OCI-LY7 (cell line): ENCODE results near the gene SMPD4. TPM values are rescaled to one million over a fixed set of nuclear protein-coding genes. Genes with fewer than 3 reads are reported as not detected.
"Not testable (repeated sequence)": the region's sequence is repeated elsewhere in the genome, so short reads cannot be mapped to it uniquely, and the experiment has no call there.

Experiments
- BruUV-seq: library from RNA; stranded (reverse); fragments of 400-500 nt; replicated peaks from 2 replicates; lab custom pipeline; 2021; lab: Mats Ljungman, UMichigan
- CTCF ChIA-PET: fragments of 300-600 bp; sonication (Branson Sonifier 250); formaldehyde crosslinking; loops from one replicate; lab custom pipeline; 2022; ENCODE audit warnings: antibody characterized with exemption; ENCODE audit not compliant: unreplicated experiment; lab: Charles Lee
- POLR2A ChIA-PET: fragments of 300-600 bp; sonication (Branson Sonifier 250); formaldehyde crosslinking; loops from one replicate; lab custom pipeline; 2022; ENCODE audit warnings: antibody characterized with exemption; lab: Charles Lee
- DNase-seq: peaks from one replicate; pipeline ENCODE4 v3.0.0-alpha.2; 2015; ENCODE audit warnings: low spot score
- H2AFZ ChIP-seq: fragments of 200-600 bp; sonication (generic), shearing (Covaris generic); 2 replicates; pipeline ENCODE4 v1.6.1; 2014; ENCODE audit warnings: mild to moderate bottlenecking, antibody characterized with exemption, low read length, moderate library complexity
- H3K27ac ChIP-seq: fragments of 200-600 bp; sonication (generic); 2 replicates; pipeline ENCODE4 v1.5.1; 2014; ENCODE audit warnings: mixed run types, low read depth, mild to moderate bottlenecking, moderate library complexity, low read length, inconsistent platforms; ENCODE audit not compliant: poor library complexity, severe bottlenecking
- H3K36me3 ChIP-seq: fragments of 200-600 bp; sonication (generic); 2 replicates; pipeline ENCODE4 v1.6.1; 2014; ENCODE audit warnings: mild to moderate bottlenecking, antibody characterized with exemption, low read length, moderate library complexity, mixed read lengths; ENCODE audit not compliant: insufficient read depth
- H3K4me1 ChIP-seq: fragments of 200-600 bp; sonication (generic); 2 replicates; pipeline ENCODE4 v1.5.1; 2014; ENCODE audit warnings: mild to moderate bottlenecking, low read length; ENCODE audit not compliant: insufficient read depth, poor library complexity, severe bottlenecking
- H3K4me2 ChIP-seq: fragments of 200-600 bp; sonication (generic); 2 replicates; pipeline ENCODE4 v1.6.1; 2014; ENCODE audit warnings: mild to moderate bottlenecking, low read length
- H3K4me3 ChIP-seq: fragments of 200-600 bp; sonication (generic); 2 replicates; pipeline ENCODE4 v1.5.1; 2014; ENCODE audit warnings: mild to moderate bottlenecking, low read depth, low read length; ENCODE audit not compliant: poor library complexity, severe bottlenecking
- H3K79me2 ChIP-seq: fragments of 200-600 bp; sonication (generic); 2 replicates; pipeline ENCODE4 v1.6.1; 2016; ENCODE audit warnings: low read depth, mild to moderate bottlenecking, low read length, moderate library complexity, mixed read lengths; ENCODE audit not compliant: insufficient read depth
- H3K9me2 ChIP-seq: fragments of 200-600 bp; sonication (generic); 2 replicates; pipeline ENCODE4 v1.6.1; 2016; ENCODE audit warnings: mild to moderate bottlenecking, low read length, mixed read lengths; ENCODE audit not compliant: insufficient read depth
- H3K9me3 ChIP-seq: fragments of 200-600 bp; sonication (generic); 2 replicates; pipeline ENCODE4 v1.6.1; 2014; ENCODE audit warnings: mild to moderate bottlenecking, mixed run types, low read length, mixed read lengths
- H4K20me1 ChIP-seq: fragments of 200-600 bp; sonication (generic); 2 replicates; pipeline ENCODE4 v1.6.1; 2014; ENCODE audit warnings: mild to moderate bottlenecking, antibody characterized with exemption, low read length, moderate library complexity, mixed read lengths; ENCODE audit not compliant: insufficient read depth
- EZH2phosphoT487 ChIP-seq: fragments of 200-600 bp; sonication (generic); IDR thresholded peaks from 2 replicates; pipeline ENCODE4 v1.6.1; 2018; ENCODE audit warnings: low read depth, borderline replicate concordance, mild to moderate bottlenecking, mixed run types, antibody characterized with exemption, low read length, moderate library complexity, mixed read lengths
- intact Hi-C: fragments of 100-400 bp; cut with micrococcal nuclease; formaldehyde crosslinking; loops from one replicate; pipeline ENCODE4 v1.10.0; 2022; ENCODE audit not compliant: unreplicated experiment
- total RNA-seq, 2 experiments: library from RNA; depleted of rRNA in 1 of 2; stranded (reverse); fragments of >200 nt in 1 of 2; shearing (Covaris generic) in 1 of 2; gene quantifications; 2 replicates each; pipeline ENCODE4 v1.2.3, GENCODE V29; 2014 to 2022
- TF ChIP-seq, protein P1 (sequence below): fragments of 200-600 bp; sonication (generic); conservative IDR thresholded peaks from 2 replicates; pipeline ENCODE4 v1.5.1; 2014; ENCODE audit warnings: mild to moderate bottlenecking, antibody characterized with exemption, low read length, moderate library complexity, mixed read lengths

The SMPD4 gene
- total RNA-seq, 2 experiments from 2014 or later: 61.9 to 93.8 TPM

DNA sequence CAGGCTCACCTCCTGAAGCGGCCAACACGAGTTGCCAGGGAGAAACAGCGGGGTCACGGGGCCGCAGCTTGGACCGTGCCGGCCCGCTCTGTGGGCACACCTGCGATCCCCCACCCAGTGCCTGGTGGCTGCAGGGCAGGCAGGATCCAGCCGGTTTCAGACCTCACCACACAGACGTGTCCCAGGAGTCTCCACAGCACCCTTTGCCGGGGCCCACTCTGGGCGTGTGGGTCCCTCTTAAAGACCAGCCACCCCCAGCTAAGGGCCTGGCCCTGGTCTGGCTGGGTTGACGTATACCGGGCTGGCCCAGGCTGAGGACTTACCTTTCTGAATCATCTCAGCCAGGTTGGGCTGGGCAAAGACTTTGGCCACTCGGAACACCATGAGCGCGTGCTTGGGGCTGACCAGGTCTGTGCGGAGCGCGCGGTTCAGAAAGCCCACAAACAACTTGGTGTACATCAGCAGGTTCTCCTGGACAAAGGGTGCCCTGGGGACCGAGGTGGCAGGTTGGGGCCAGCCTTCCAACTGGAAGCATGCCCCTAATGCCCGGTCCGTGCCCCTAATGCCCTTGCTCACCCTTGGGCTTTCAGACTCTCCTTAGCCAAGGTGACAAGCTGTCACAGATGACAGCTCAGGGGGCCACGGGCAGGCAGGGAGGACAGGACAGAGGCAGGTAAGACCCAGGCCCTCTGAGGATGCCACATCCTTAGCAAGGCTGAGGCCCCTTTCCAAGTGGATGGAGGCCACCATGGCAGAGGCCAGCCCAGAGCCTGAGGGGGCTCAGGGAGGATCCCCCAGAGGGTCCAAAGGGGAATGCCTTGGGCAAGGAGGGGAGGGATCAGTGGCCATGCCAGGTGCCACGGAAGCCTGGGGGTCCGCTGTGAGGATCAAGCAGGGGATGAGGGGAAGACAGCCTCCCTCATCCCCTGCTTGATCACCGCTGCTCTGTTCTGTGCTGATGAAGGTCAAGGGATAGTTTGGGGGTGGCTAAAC lies 26.3 kb downstream of the SMPD4 start:
- DNase-seq: no peak
- Histone ChIP-seq H3K36me3 (peaks cover 38% of the 10 kb centered on the region), H3K9me2 (no peaks in the 10 kb centered on the region), H3K4me3 (no peak overlapping the region), H3K4me1 (peaks cover 15% of the 10 kb centered on the region), H3K27ac (no peak overlapping the region), H2AFZ (no peak overlapping the region), H4K20me1 (no peaks in the 10 kb centered on the region), H3K9me3 (no peaks in the 10 kb centered on the region), H3K79me2 (no peaks in the 10 kb centered on the region), H3K4me2 (no peak overlapping the region)
- ChIA-PET CTCF (no interaction called here), POLR2A (no interaction called here)
- TF ChIP-seq EZH2phosphoT487: no peak
- TF ChIP-seq, protein P1, sequence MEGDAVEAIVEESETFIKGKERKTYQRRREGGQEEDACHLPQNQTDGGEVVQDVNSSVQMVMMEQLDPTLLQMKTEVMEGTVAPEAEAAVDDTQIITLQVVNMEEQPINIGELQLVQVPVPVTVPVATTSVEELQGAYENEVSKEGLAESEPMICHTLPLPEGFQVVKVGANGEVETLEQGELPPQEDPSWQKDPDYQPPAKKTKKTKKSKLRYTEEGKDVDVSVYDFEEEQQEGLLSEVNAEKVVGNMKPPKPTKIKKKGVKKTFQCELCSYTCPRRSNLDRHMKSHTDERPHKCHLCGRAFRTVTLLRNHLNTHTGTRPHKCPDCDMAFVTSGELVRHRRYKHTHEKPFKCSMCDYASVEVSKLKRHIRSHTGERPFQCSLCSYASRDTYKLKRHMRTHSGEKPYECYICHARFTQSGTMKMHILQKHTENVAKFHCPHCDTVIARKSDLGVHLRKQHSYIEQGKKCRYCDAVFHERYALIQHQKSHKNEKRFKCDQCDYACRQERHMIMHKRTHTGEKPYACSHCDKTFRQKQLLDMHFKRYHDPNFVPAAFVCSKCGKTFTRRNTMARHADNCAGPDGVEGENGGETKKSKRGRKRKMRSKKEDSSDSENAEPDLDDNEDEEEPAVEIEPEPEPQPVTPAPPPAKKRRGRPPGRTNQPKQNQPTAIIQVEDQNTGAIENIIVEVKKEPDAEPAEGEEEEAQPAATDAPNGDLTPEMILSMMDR: no peak
- BruUV-seq: no TSS peak
- intact Hi-C loops: no loop called here

DNA sequence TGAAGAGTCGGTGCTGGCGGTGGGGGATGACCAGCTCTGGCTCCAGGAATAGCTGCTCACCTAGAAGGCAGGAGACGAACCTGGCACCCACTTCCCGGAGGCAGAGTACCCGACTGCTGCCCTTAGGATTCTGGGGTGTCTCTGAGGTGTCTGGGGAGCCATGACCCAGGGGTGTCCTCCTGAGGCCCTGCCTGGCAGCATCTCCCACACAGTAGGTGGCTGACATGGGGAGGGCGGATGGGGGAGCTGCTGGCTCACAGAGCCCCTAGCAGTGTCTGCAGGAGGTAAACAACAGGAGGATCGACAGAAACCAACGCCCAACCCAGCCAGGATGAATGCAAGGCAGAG lies 27.0 kb downstream of the SMPD4 start:
- POLR2A ChIA-PET, H3K27ac ChIP-seq, H3K9me3 ChIP-seq, H3K9me2 ChIP-seq, H3K79me2 ChIP-seq, H4K20me1 ChIP-seq, DNase-seq, BruUV-seq, H3K4me3 ChIP-seq, CTCF ChIA-PET, H2AFZ ChIP-seq, intact Hi-C loops, H3K4me2 ChIP-seq: not testable (repeated sequence)
- H3K36me3 ChIP-seq: peaks cover 36% of the 10 kb centered on the region
- peaks cover 15% of the 10 kb centered on the region for H3K4me1 ChIP-seq

DNA sequence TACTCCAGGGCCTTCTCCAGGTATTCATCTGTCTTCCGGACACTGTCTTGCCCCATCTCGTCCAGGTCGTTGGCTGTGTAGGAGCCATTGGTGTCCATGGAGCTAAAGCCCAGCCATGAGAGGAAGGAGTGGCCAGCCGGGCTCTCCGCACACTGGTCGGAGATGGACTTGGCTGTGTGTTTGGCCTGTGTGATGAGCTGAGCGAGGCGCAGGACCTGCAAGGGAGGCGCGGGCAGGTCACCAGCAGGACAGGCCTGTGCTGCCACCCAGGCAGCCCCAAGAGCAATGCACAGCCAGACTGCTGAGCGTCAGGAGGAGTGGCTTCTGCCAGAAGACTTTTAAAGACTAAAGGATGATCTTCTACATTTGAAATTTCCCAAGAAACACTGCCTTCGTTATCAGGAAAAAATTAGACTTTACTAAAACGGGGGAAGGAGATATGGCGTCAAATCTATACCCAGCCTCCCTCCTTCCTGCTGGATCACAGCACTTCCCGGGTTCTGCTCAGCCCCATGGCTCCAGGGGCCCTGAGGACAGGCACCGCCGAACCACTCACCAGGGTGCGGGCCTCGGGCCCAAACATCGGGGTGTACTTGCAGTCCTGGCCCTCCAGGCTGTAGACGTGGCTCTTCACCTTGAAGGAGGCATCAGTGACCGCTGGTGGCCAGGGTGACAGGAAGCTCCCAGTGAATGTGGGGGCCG lies 27.5 kb downstream of the SMPD4 start:
- DNase-seq, BruUV-seq, intact Hi-C loops, POLR2A ChIA-PET, H3K79me2 ChIP-seq, H3K4me3 ChIP-seq, H2AFZ ChIP-seq, H3K4me2 ChIP-seq, H3K9me2 ChIP-seq, H3K27ac ChIP-seq, CTCF ChIA-PET, H3K9me3 ChIP-seq, H4K20me1 ChIP-seq: not testable (repeated sequence)
- Histone ChIP-seq H3K4me1 (peaks cover 14% of the 10 kb centered on the region), H3K36me3 (peaks cover 32% of the 10 kb centered on the region)
